GM18517 (cell line): Measurements from ENCODE around the gene ARHGEF28.

ENCODE experiments used
- ATAC-seq: cut with Tn5 transposase; IDR thresholded peaks from one replicate; pipeline ENCODE4 v1.9.1; 2021; ENCODE audit warnings: mild to moderate bottlenecking, moderate library complexity; ENCODE audit not compliant: unreplicated experiment

Gene ARHGEF28

GRCh38 chr5:73955271-73955846, 329.4 kb downstream of the ARHGEF28 start:
- ATAC-seq = no peak

- ATAC-seq = no peak
Observed at GRCh38 chr5:73957397-73958001, 331.5 kb downstream of the ARHGEF28 start.

- ATAC-seq = no peak
Observed at GRCh38 chr5:73958037-73958436, 332.0 kb downstream of the ARHGEF28 start.

GRCh38 chr5:73960023-73960422, 334.0 kb downstream of the ARHGEF28 start:
- no peak for ATAC-seq

- ATAC-seq = no peak
Observed at GRCh38 chr5:73960426-73960825, 334.4 kb downstream of the ARHGEF28 start.

- no peak for ATAC-seq
Observed at GRCh38 chr5:73962801-73963425, 336.9 kb downstream of the ARHGEF28 start.

- no peak for ATAC-seq
Observed at GRCh38 chr5:73964352-73964865, 338.4 kb downstream of the ARHGEF28 start.

- no peak for ATAC-seq
Observed at GRCh38 chr5:73966451-73966850, 340.5 kb downstream of the ARHGEF28 start.

GRCh38 chr5:73967347-73967746, 341.4 kb downstream of the ARHGEF28 start:
- ATAC-seq = no peak

GRCh38 chr5:73968246-73968645, 342.2 kb downstream of the ARHGEF28 start:
- no peak for ATAC-seq

- ATAC-seq = no peak
Observed at GRCh38 chr5:73968729-73969128, 342.7 kb downstream of the ARHGEF28 start.

- ATAC-seq = no peak
Observed at GRCh38 chr5:73969195-73970036, 343.4 kb downstream of the ARHGEF28 start.

- ATAC-seq = no peak
Observed at GRCh38 chr5:73971326-73971725, 345.3 kb downstream of the ARHGEF28 start.

- no peak for ATAC-seq
Observed at GRCh38 chr5:73973135-73973534, 347.1 kb downstream of the ARHGEF28 start.

GRCh38 chr5:73974871-73975360, 348.9 kb downstream of the ARHGEF28 start:
- ATAC-seq = no peak

GRCh38 chr5:73975845-73976244, 349.8 kb downstream of the ARHGEF28 start:
- ATAC-seq = no peak

GRCh38 chr5:73977146-73977545, 351.1 kb downstream of the ARHGEF28 start:
- no peak for ATAC-seq

- ATAC-seq = no peak
Observed at GRCh38 chr5:73979321-73979720, 353.3 kb downstream of the ARHGEF28 start.

- ATAC-seq = no peak
Observed at GRCh38 chr5:73981704-73982103, 355.7 kb downstream of the ARHGEF28 start.

- ATAC-seq = no peak
Observed at GRCh38 chr5:73983644-73984043, 357.6 kb downstream of the ARHGEF28 start.

GRCh38 chr5:73985145-73985544, 359.1 kb downstream of the ARHGEF28 start:
- no peak for ATAC-seq
